Testis (tissue), 3 donors: ENCODE measurements around the gene REPS1. TPM values are rescaled to one million over a fixed set of nuclear protein-coding genes. Genes with fewer than 3 reads are reported as not detected.
A peak's percentile ranks its signal among the peaks of the same experiment; 100 is the strongest.

Experiments used
- DNase-seq: peaks from one replicate; pipeline ENCODE4 v3.0.0-alpha.2; 2019
- H3K27ac ChIP-seq, 2 donors: fragments of 200-600 bp; sonication (generic); one replicate each; pipeline ENCODE4 v1.5.1; 2019
- H3K27me3 ChIP-seq: fragments of 200-600 bp; sonication (generic); one replicate; pipeline ENCODE4 v1.5.1; 2019
- H3K36me3 ChIP-seq: fragments of 200-600 bp; sonication (generic); one replicate; pipeline ENCODE4 v1.5.1; 2017; ENCODE audit warnings: low read depth; ENCODE audit errors: missing control alignments
- H3K4me1 ChIP-seq: fragments of 200-600 bp; sonication (generic); one replicate; pipeline ENCODE4 v1.5.1; 2019
- H3K4me3 ChIP-seq, 2 donors: fragments of 200-600 bp; sonication (generic); one replicate each; pipeline ENCODE4 v1.5.1; 2017 to 2019
- H3K9me3 ChIP-seq: fragments of 200-600 bp; sonication (generic); one replicate; pipeline ENCODE4 v1.5.1; 2017
- CTCF ChIP-seq, 3 experiments: fragments of 450-650 bp in 2 of 3; fragments of 200-600 bp in 1 of 3; sonication (generic) in 1 of 3; IDR thresholded peaks; one replicate each; pipeline ENCODE4 v1.5.1; 2016 to 2019; ENCODE audit warnings: antibody characterized with exemption in 3 of 3, mild to moderate bottlenecking in 2 of 3, moderate library complexity in 1 of 3
- POLR2A ChIP-seq: fragments of 450-650 bp; IDR thresholded peaks from one replicate; pipeline ENCODE4 v1.6.1; 2017; ENCODE audit warnings: antibody characterized with exemption, mild to moderate bottlenecking, moderate library complexity
- WGBS, 2 donors: methylation state at CpG; one replicate each; pipeline ENCODE4 v1.1.5; 2018; 5-methylcytosine and 5-hydroxymethylcytosine counted together
- intact Hi-C: fragments of 100-400 bp; cut with DNase I; formaldehyde crosslinking; loops from one replicate; pipeline ENCODE4 v1.15.1; 2023; ENCODE audit warnings: low total_unique reads
- polyA plus RNA-seq: library from polyadenylated mRNA; stranded (reverse); fragments of 350-450 nt; fragmentation: Illumina TruSeq; extraction: RNeasy Lipid Tissue Mini Kit (QIAGEN cat#74804); gene quantifications from one replicate; pipeline ENCODE4 v1.2.3, GENCODE V29; 2014; ENCODE audit warnings: low read depth, low replicate concordance; ENCODE audit not compliant: insufficient read depth
- total RNA-seq, 2 donors: library from RNA; depleted of rRNA; stranded (reverse); fragments of >200 nt; gene quantifications; one replicate each; pipeline ENCODE4 v1.2.3, GENCODE V29; 2016

REPS1 gene
- total and polyA plus RNA-seq, 3 donors from 2014 or later = 82.0 to 170 (median 160) TPM

- TF ChIP-seq POLR2A = no peak
- TF ChIP-seq CTCF (IDR thresholded peaks at IDR 0.05) = no peak
- Histone ChIP-seq H3K4me1 (peaks cover 20% of the 10 kb centered on the region), H3K27ac (peak overlapping the region; percentile 2 to 47), H3K27me3 (no peaks in the 10 kb centered on the region), H3K9me3 (no peaks in the 10 kb centered on the region), H3K36me3 (no peaks in the 10 kb centered on the region), H3K4me3 (no peak overlapping the region)
- 76 to 85% methylated on average over 5 of the region's 5 CpGs for WGBS, 2 donors
- no peak for DNase-seq
- intact Hi-C loops = no loop called here
Observed at GRCh38 chr6:138979813-138980668, 8.0 kb downstream of the REPS1 start.

- Histone ChIP-seq H3K4me1 (peaks cover 20% of the 10 kb centered on the region), H3K9me3 (no peaks in the 10 kb centered on the region), H3K27me3 (no peaks in the 10 kb centered on the region), H3K4me3 (no peak overlapping the region), H3K36me3 (no peaks in the 10 kb centered on the region), H3K27ac (peak overlapping the region in 1 of 2 donors; percentile 2)
- DNase-seq = no peak
- WGBS, 2 donors = 64 to 78% methylated on average over 2 of the region's 2 CpGs
- TF ChIP-seq CTCF (IDR thresholded peaks at IDR 0.05) = no peak
- TF ChIP-seq POLR2A = no peak
- intact Hi-C loops = no loop called here
Observed at GRCh38 chr6:138979365-138979764, 8.7 kb downstream of the REPS1 start.

- H3K27ac ChIP-seq = peak overlapping the region; percentile 43 to 63
- no peaks in the 10 kb centered on the region for H3K27me3 ChIP-seq
- no peaks in the 10 kb centered on the region for H3K9me3 ChIP-seq
- 93 to 94% methylated on average over 4 of the region's 4 CpGs for WGBS, 2 donors
- no peak overlapping the region for H3K4me3 ChIP-seq
- no peaks in the 10 kb centered on the region for H3K36me3 ChIP-seq
- intact Hi-C loops = no loop called here
- H3K4me1 ChIP-seq = peaks cover 28% of the 10 kb centered on the region
- DNase-seq = no peak
- TF ChIP-seq CTCF (IDR thresholded peaks at IDR 0.05) (no peak), POLR2A (no peak)
Observed at GRCh38 chr6:138978229-138978628, 9.8 kb downstream of the REPS1 start.

GRCh38 chr6:138977646-138978167 is 10.3 kb downstream of the REPS1 start:
- DNase-seq = no peak
- no peaks in the 10 kb centered on the region for H3K36me3 ChIP-seq
- H3K9me3 ChIP-seq = no peaks in the 10 kb centered on the region
- H3K27ac ChIP-seq = peak overlapping the region; percentile 26 to 43
- 97% methylated on average over 1 of the region's 1 CpG for WGBS, 2 donors
- no peaks in the 10 kb centered on the region for H3K27me3 ChIP-seq
- peaks cover 27% of the 10 kb centered on the region for H3K4me1 ChIP-seq
- intact Hi-C loops = no loop called here
- no peak overlapping the region for H3K4me3 ChIP-seq
- TF ChIP-seq CTCF (IDR thresholded peaks at IDR 0.05) = no peak
- TF ChIP-seq POLR2A = no peak
